HL-60 (cell line): ENCODE measurements around the gene MBD3.

ENCODE experiments used
- DNase-seq, 2 experiments: peaks; one replicate each; pipeline ENCODE4 v3.0.0-alpha.2; 2010 to 2020; ENCODE audit warnings: low read depth in 1 of 2, low spot score in 1 of 2
- H3K27ac ChIP-seq: fragments of 250-450 bp; sonication (Bioruptor Pico); replicated peaks from 2 replicates; pipeline ENCODE4 v1.5.1; 2020; ENCODE audit warnings: mild to moderate bottlenecking, moderate library complexity
- H3K27me3 ChIP-seq: fragments of 250-450 bp; sonication (Bioruptor Pico); 2 replicates; pipeline ENCODE4 v1.5.1; 2021; ENCODE audit warnings: mild to moderate bottlenecking, moderate library complexity; ENCODE audit not compliant: insufficient read depth, poor library complexity, severe bottlenecking
- H3K4me3 ChIP-seq: replicated peaks from 2 replicates; pipeline ENCODE4 v1.5.1; 2011; ENCODE audit warnings: mild to moderate bottlenecking, control low read depth, low read length; ENCODE audit not compliant: insufficient read depth
- GABPA ChIP-seq: IDR thresholded peaks from 2 replicates; pipeline ENCODE4 v1.6.1; 2012; ENCODE audit warnings: low read depth
- POLR2AphosphoS5 ChIP-seq: IDR thresholded peaks from 2 replicates; pipeline ENCODE4 v1.6.1; 2012; ENCODE audit warnings: low read depth
- SPI1 ChIP-seq: IDR thresholded peaks from 2 replicates; pipeline ENCODE4 v1.6.1; 2012; ENCODE audit warnings: low read depth, mild to moderate bottlenecking, borderline replicate concordance
- TF ChIP-seq, protein P1 (sequence below): IDR thresholded peaks from one replicate; pipeline ENCODE4 v1.5.1; 2011; ENCODE audit warnings: low read length, control low read depth, inconsistent platforms; ENCODE audit not compliant: insufficient read depth
- TF ChIP-seq, protein P2 (sequence below): IDR thresholded peaks from 2 replicates; pipeline ENCODE4 v1.6.1; 2012; ENCODE audit warnings: low read depth; ENCODE audit not compliant: insufficient replicate concordance

MBD3 gene

GRCh38 chr19:1580382-1580781 lies 12.3 kb downstream of the MBD3 start:
- Histone ChIP-seq H3K4me3 (no peak overlapping the region), H3K27ac (no peak overlapping the region), H3K27me3 (no peaks in the 10 kb centered on the region)
- DNase-seq: no peak
- TF ChIP-seq GABPA (no peak), SPI1 (no peak), POLR2AphosphoS5 (no peak)
- TF ChIP-seq, protein P1, sequence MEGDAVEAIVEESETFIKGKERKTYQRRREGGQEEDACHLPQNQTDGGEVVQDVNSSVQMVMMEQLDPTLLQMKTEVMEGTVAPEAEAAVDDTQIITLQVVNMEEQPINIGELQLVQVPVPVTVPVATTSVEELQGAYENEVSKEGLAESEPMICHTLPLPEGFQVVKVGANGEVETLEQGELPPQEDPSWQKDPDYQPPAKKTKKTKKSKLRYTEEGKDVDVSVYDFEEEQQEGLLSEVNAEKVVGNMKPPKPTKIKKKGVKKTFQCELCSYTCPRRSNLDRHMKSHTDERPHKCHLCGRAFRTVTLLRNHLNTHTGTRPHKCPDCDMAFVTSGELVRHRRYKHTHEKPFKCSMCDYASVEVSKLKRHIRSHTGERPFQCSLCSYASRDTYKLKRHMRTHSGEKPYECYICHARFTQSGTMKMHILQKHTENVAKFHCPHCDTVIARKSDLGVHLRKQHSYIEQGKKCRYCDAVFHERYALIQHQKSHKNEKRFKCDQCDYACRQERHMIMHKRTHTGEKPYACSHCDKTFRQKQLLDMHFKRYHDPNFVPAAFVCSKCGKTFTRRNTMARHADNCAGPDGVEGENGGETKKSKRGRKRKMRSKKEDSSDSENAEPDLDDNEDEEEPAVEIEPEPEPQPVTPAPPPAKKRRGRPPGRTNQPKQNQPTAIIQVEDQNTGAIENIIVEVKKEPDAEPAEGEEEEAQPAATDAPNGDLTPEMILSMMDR: no peak
- TF ChIP-seq, protein P2, sequence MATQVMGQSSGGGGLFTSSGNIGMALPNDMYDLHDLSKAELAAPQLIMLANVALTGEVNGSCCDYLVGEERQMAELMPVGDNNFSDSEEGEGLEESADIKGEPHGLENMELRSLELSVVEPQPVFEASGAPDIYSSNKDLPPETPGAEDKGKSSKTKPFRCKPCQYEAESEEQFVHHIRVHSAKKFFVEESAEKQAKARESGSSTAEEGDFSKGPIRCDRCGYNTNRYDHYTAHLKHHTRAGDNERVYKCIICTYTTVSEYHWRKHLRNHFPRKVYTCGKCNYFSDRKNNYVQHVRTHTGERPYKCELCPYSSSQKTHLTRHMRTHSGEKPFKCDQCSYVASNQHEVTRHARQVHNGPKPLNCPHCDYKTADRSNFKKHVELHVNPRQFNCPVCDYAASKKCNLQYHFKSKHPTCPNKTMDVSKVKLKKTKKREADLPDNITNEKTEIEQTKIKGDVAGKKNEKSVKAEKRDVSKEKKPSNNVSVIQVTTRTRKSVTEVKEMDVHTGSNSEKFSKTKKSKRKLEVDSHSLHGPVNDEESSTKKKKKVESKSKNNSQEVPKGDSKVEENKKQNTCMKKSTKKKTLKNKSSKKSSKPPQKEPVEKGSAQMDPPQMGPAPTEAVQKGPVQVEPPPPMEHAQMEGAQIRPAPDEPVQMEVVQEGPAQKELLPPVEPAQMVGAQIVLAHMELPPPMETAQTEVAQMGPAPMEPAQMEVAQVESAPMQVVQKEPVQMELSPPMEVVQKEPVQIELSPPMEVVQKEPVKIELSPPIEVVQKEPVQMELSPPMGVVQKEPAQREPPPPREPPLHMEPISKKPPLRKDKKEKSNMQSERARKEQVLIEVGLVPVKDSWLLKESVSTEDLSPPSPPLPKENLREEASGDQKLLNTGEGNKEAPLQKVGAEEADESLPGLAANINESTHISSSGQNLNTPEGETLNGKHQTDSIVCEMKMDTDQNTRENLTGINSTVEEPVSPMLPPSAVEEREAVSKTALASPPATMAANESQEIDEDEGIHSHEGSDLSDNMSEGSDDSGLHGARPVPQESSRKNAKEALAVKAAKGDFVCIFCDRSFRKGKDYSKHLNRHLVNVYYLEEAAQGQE: no peak

DNA sequence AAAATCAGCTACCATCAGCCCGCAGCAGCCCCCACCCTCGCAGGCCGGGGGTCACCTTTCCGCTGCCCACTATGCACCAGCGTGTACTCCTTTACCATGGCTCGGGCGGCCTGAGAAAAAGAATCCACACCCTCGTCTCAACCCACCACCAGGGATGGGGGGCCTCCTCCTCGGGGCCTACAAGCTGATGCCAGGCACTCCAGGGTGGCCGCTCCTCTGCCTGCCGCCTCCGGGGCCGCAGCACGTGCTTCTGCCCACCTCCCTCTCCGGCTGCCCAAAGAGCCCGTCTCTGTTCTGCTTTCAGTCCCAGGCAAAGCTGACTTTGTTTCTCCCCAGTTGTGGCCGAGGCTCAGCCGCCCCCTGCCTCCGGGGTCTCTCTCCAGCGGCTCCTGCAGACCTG lies 13.4 kb downstream of the MBD3 start:
- no peak overlapping the region for H3K27ac ChIP-seq
- no peaks in the 10 kb centered on the region for H3K27me3 ChIP-seq
- TF ChIP-seq SPI1: no peak
- TF ChIP-seq, protein P2: no peak
- TF ChIP-seq, protein P1: no peak
- TF ChIP-seq GABPA: no peak
- TF ChIP-seq POLR2AphosphoS5: no peak
- no peak overlapping the region for H3K4me3 ChIP-seq
- DNase-seq: no peak

- no peak for DNase-seq
- TF ChIP-seq, protein P2: no peak
- TF ChIP-seq POLR2AphosphoS5 (no peak), SPI1 (no peak), GABPA (no peak)
- TF ChIP-seq, protein P1: no peak
- H3K27me3 ChIP-seq: no peaks in the 10 kb centered on the region
- no peak overlapping the region for H3K27ac ChIP-seq
- H3K4me3 ChIP-seq: no peak overlapping the region
These were observed 14.6 kb downstream of the MBD3 start for GRCh38 chr19:1577929-1578618.
